ENCODE results near the gene VIM.

DNA sequence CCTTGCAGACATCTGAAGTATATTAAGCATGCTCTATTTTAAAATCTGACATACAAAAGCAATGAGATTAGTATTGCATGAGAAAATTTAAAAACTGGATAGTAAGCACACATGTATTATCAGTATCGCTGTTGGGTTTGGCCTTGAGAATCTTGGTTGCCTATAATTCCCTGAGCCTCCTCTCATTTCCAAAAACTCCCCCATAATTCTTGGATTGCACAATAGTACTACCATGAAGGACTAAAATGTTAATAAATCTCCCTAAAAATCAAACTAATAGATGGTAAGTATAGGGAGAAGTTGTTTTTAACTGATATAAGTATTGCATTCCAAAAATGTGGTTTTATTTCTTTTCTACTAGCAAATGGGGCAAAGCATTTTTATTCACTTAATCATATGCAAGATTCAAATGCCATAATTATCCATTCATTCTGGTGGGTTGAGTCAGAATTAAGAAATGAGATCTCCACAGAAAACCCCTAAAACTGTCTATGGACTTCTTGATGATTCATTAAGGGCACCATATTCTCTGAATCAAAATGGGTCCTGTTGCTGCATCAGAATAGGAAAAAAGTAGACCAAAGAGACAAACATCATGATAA lies 10.3 kb upstream of the VIM start:
- TF ChIP-seq POLR2A (IDR thresholded peaks at IDR 0.05; ENCODE audit: borderline replicate concordance, extremely low read depth, insufficient read depth, insufficient read length) (no peak), EZH2phosphoT487 (IDR thresholded peaks at IDR 0.05; ENCODE audit: borderline replicate concordance) (no peak), RAD21 (IDR thresholded peaks at IDR 0.05; ENCODE audit: low read depth) (no peak), YY1 (IDR thresholded peaks at IDR 0.05; ENCODE audit: extremely low read depth, insufficient replicate concordance, low read depth, low read length) (no peak), POLR2AphosphoS5 (IDR thresholded peaks at IDR 0.05; ENCODE audit: low read depth, low read length) (no peak), SIN3A (IDR thresholded peaks at IDR 0.05; ENCODE audit: low read depth) (no peak), EGR1 (IDR thresholded peaks at IDR 0.05; ENCODE audit: low read depth) (no peak), JUND (IDR thresholded peaks at IDR 0.05) (no peak), CEBPB (IDR thresholded peaks at IDR 0.05; ENCODE audit: low read depth) (no peak)
- TF ChIP-seq, protein P1, sequence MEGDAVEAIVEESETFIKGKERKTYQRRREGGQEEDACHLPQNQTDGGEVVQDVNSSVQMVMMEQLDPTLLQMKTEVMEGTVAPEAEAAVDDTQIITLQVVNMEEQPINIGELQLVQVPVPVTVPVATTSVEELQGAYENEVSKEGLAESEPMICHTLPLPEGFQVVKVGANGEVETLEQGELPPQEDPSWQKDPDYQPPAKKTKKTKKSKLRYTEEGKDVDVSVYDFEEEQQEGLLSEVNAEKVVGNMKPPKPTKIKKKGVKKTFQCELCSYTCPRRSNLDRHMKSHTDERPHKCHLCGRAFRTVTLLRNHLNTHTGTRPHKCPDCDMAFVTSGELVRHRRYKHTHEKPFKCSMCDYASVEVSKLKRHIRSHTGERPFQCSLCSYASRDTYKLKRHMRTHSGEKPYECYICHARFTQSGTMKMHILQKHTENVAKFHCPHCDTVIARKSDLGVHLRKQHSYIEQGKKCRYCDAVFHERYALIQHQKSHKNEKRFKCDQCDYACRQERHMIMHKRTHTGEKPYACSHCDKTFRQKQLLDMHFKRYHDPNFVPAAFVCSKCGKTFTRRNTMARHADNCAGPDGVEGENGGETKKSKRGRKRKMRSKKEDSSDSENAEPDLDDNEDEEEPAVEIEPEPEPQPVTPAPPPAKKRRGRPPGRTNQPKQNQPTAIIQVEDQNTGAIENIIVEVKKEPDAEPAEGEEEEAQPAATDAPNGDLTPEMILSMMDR (IDR thresholded peaks at IDR 0.05 in 2 of 3, conservative IDR thresholded peaks at IDR 0.05 in 1 of 3; ENCODE audit: borderline replicate concordance in 1 of 3, insufficient read depth in 1 of 3, low read depth in 2 of 3, low read length in 2 of 3) = no peak
- TF ChIP-seq, protein P2, sequence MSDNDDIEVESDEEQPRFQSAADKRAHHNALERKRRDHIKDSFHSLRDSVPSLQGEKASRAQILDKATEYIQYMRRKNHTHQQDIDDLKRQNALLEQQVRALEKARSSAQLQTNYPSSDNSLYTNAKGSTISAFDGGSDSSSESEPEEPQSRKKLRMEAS (IDR thresholded peaks at IDR 0.05) = no peak
- TF ChIP-seq, protein P3, sequence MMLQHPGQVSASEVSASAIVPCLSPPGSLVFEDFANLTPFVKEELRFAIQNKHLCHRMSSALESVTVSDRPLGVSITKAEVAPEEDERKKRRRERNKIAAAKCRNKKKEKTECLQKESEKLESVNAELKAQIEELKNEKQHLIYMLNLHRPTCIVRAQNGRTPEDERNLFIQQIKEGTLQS (IDR thresholded peaks at IDR 0.05) = no peak
- TF ChIP-seq, protein P4, sequence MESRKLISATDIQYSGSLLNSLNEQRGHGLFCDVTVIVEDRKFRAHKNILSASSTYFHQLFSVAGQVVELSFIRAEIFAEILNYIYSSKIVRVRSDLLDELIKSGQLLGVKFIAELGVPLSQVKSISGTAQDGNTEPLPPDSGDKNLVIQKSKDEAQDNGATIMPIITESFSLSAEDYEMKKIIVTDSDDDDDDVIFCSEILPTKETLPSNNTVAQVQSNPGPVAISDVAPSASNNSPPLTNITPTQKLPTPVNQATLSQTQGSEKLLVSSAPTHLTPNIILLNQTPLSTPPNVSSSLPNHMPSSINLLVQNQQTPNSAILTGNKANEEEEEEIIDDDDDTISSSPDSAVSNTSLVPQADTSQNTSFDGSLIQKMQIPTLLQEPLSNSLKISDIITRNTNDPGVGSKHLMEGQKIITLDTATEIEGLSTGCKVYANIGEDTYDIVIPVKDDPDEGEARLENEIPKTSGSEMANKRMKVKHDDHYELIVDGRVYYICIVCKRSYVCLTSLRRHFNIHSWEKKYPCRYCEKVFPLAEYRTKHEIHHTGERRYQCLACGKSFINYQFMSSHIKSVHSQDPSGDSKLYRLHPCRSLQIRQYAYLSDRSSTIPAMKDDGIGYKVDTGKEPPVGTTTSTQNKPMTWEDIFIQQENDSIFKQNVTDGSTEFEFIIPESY (IDR thresholded peaks at IDR 0.05; ENCODE audit: extremely low read depth, insufficient replicate concordance, low read length) = no peak
- TF ChIP-seq, protein P5, sequence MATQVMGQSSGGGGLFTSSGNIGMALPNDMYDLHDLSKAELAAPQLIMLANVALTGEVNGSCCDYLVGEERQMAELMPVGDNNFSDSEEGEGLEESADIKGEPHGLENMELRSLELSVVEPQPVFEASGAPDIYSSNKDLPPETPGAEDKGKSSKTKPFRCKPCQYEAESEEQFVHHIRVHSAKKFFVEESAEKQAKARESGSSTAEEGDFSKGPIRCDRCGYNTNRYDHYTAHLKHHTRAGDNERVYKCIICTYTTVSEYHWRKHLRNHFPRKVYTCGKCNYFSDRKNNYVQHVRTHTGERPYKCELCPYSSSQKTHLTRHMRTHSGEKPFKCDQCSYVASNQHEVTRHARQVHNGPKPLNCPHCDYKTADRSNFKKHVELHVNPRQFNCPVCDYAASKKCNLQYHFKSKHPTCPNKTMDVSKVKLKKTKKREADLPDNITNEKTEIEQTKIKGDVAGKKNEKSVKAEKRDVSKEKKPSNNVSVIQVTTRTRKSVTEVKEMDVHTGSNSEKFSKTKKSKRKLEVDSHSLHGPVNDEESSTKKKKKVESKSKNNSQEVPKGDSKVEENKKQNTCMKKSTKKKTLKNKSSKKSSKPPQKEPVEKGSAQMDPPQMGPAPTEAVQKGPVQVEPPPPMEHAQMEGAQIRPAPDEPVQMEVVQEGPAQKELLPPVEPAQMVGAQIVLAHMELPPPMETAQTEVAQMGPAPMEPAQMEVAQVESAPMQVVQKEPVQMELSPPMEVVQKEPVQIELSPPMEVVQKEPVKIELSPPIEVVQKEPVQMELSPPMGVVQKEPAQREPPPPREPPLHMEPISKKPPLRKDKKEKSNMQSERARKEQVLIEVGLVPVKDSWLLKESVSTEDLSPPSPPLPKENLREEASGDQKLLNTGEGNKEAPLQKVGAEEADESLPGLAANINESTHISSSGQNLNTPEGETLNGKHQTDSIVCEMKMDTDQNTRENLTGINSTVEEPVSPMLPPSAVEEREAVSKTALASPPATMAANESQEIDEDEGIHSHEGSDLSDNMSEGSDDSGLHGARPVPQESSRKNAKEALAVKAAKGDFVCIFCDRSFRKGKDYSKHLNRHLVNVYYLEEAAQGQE (IDR thresholded peaks at IDR 0.05; ENCODE audit: low read depth) = no peak

Measured in HCT116 (cell line).